GM10266 (cell line): ENCODE measurements around the gene CAPN14.

ENCODE experiments used
- DNase-seq: peaks from one replicate; pipeline ENCODE4 v3.0.0; 2012; ENCODE audit errors: extremely low spot score
- CTCF ChIP-seq: IDR thresholded peaks from 2 replicates; pipeline ENCODE4 v1.5.1; 2012; ENCODE audit warnings: mild to moderate bottlenecking, low read depth; ENCODE audit not compliant: control insufficient read depth, insufficient read depth; ENCODE audit errors: missing control alignments

The CAPN14 gene

GRCh38 chr2:31131871-31132270 lies 85.4 kb downstream of the CAPN14 start:
- no peak for DNase-seq
- no peak for TF ChIP-seq CTCF

- TF ChIP-seq CTCF: no peak
- no peak for DNase-seq
These were observed 87.7 kb downstream of the CAPN14 start for GRCh38 chr2:31129375-31130171.

GRCh38 chr2:31127931-31128330 lies 89.4 kb downstream of the CAPN14 start:
- no peak for TF ChIP-seq CTCF
- DNase-seq: no peak

GRCh38 chr2:31125918-31126695 lies 91.2 kb downstream of the CAPN14 start:
- no peak for TF ChIP-seq CTCF
- DNase-seq: no peak

GRCh38 chr2:31124904-31125303 lies 92.4 kb downstream of the CAPN14 start:
- TF ChIP-seq CTCF: no peak

More at GRCh38 chr2:31124904-31125303, 92.4 kb downstream of the CAPN14 start:
- no peak for DNase-seq
